HepG2 (cell line): Measurements from ENCODE around the gene S100A5. TPM values are rescaled to one million over a fixed set of nuclear protein-coding genes. Genes with fewer than 3 reads are reported as not detected.

ENCODE experiments used
- ATF7-NPFF ChIP-seq: sonication (generic); formaldehyde crosslinking; IDR thresholded peaks from 2 replicates; pipeline ENCODE4 v1.8.1; 2023; ENCODE audit warnings: mild to moderate bottlenecking, low read depth, missing genetic modification reagents, moderate library complexity
- ATM ChIP-seq: fragments of 450-650 bp; IDR thresholded peaks from 2 replicates; pipeline ENCODE4 v1.7.1; 2017; ENCODE audit warnings: mild to moderate bottlenecking, borderline replicate concordance
- FOXO1 ChIP-seq: sonication (generic); formaldehyde crosslinking; IDR thresholded peaks from 2 replicates; pipeline ENCODE4 v1.4.0; 2020; ENCODE audit warnings: missing genetic modification reagents
- HNRNPK ChIP-seq: fragments of 200-400 bp; formaldehyde crosslinking; IDR thresholded peaks from 2 replicates; pipeline ENCODE4 v1.6.1; 2018; ENCODE audit warnings: low read length, low read depth, moderate library complexity, mild to moderate bottlenecking; ENCODE audit not compliant: poor library complexity, severe bottlenecking
- IKZF1 ChIP-seq: fragments of 450-650 bp; IDR thresholded peaks from 2 replicates; pipeline ENCODE4 v1.7.1; 2016
- LCORL ChIP-seq, 2 experiments: fragments of 450-650 bp in 1 of 2; sonication (generic) in 1 of 2; formaldehyde crosslinking in 1 of 2; IDR thresholded peaks; 2 replicates each; pipeline versions ENCODE4 v1.5.0 to v1.6.1; 2017 to 2020; ENCODE audit warnings: antibody characterized with exemption in 1 of 2, missing genetic modification reagents in 1 of 2
- MXI1 ChIP-seq: IDR thresholded peaks from 3 replicates; pipeline ENCODE4 v1.6.1; 2012; ENCODE audit warnings: low read depth, low read length, inconsistent platforms, borderline replicate concordance
- NCOR1 ChIP-seq: fragments of 200-600 bp; sonication (generic); IDR thresholded peaks from 2 replicates; pipeline ENCODE4 v1.7.0; 2017; ENCODE audit warnings: antibody characterized with exemption, low read length, borderline replicate concordance
- NR3C1 ChIP-seq: sonication (generic); formaldehyde crosslinking; IDR thresholded peaks from 2 replicates; pipeline ENCODE4 v1.4.0; 2020; ENCODE audit warnings: missing genetic modification reagents
- POGZ ChIP-seq: sonication (generic); formaldehyde crosslinking; IDR thresholded peaks from 2 replicates; pipeline ENCODE4 v1.4.0; 2020; ENCODE audit warnings: mild to moderate bottlenecking, missing genetic modification reagents
- PRMT3 ChIP-seq: sonication (generic); formaldehyde crosslinking; IDR thresholded peaks from 2 replicates; pipeline ENCODE4 v1.8.1; 2022; ENCODE audit warnings: low read depth, mild to moderate bottlenecking, moderate library complexity, missing genetic modification reagents, borderline replicate concordance
- SOX5 ChIP-seq: IDR thresholded peaks from 2 replicates; pipeline ENCODE4 v1.6.1; 2016; ENCODE audit warnings: borderline replicate concordance
- ZFP41 ChIP-seq: sonication (generic); formaldehyde crosslinking; IDR thresholded peaks from 2 replicates; pipeline ENCODE4 v1.4.0; 2020; ENCODE audit warnings: mild to moderate bottlenecking, missing genetic modification reagents, borderline replicate concordance
- ZFX ChIP-seq: sonication (generic); formaldehyde crosslinking; IDR thresholded peaks from 2 replicates; pipeline ENCODE4 v1.4.0; 2020; ENCODE audit warnings: mild to moderate bottlenecking, low read depth, missing genetic modification reagents, moderate library complexity
- ZMYM4 ChIP-seq: sonication (generic); formaldehyde crosslinking; IDR thresholded peaks from 2 replicates; pipeline ENCODE4 v1.8.1; 2023; ENCODE audit warnings: mild to moderate bottlenecking, missing genetic modification reagents
- ZNF224 ChIP-seq: sonication (generic); formaldehyde crosslinking; IDR thresholded peaks from 2 replicates; pipeline ENCODE4 v1.5.0; 2020; ENCODE audit warnings: mild to moderate bottlenecking, missing genetic modification reagents
- ZNF331 ChIP-seq: sonication (generic); formaldehyde crosslinking; IDR thresholded peaks from 2 replicates; pipeline ENCODE4 v1.4.0; 2020; ENCODE audit warnings: missing genetic modification reagents
- ZNF431 ChIP-seq: sonication (generic); formaldehyde crosslinking; IDR thresholded peaks from 2 replicates; pipeline ENCODE4 v1.9.0; 2022; ENCODE audit warnings: missing genetic modification reagents, low read depth, mild to moderate bottlenecking, borderline replicate concordance
- ZNF605 ChIP-seq: sonication (generic); formaldehyde crosslinking; IDR thresholded peaks from 2 replicates; pipeline ENCODE4 v1.8.0; 2022; ENCODE audit warnings: mild to moderate bottlenecking, missing genetic modification reagents
- ZNF616 ChIP-seq: sonication (generic); formaldehyde crosslinking; IDR thresholded peaks from 2 replicates; pipeline ENCODE4 v1.5.0; 2020; ENCODE audit warnings: low read depth, mild to moderate bottlenecking, missing genetic modification reagents
- ZNF670 ChIP-seq: sonication (generic); formaldehyde crosslinking; IDR thresholded peaks from 2 replicates; pipeline ENCODE4 v1.8.0; 2022; ENCODE audit warnings: mild to moderate bottlenecking, missing genetic modification reagents, borderline replicate concordance
- ZNF816 ChIP-seq: sonication (generic); formaldehyde crosslinking; IDR thresholded peaks from 2 replicates; pipeline ENCODE4 v1.8.0; 2022; ENCODE audit warnings: missing genetic modification reagents, mild to moderate bottlenecking, borderline replicate concordance
- polyA plus RNA-seq, 8 experiments: library from polyadenylated mRNA; depleted of rRNA in 3 of 8; stranded (reverse) in 7 of 8; unstranded in 1 of 8; fragments of >200 nt; fragmentation: Illumina TruSeq in 4 of 8; extraction: Trizol in 4 of 8; gene quantifications; 2 replicates each; pipeline versions ENCODE4 v1.2.1 to v1.2.3, GENCODE V29; 2011 to 2016; ENCODE audit warnings: low read depth in 4 of 8, missing spikeins in 1 of 8, mixed read lengths in 1 of 8; ENCODE audit not compliant: insufficient read depth in 1 of 8
- total RNA-seq, 5 experiments: library from RNA; depleted of rRNA; stranded (reverse); fragments of >200 nt; fragmentation: Illumina TruSeq; extraction: Trizol; gene quantifications; 2 replicates each; pipeline ENCODE4 v1.2.3, GENCODE V29; 2016; ENCODE audit warnings: low read depth in 1 of 5
- TF ChIP-seq, protein P1 (sequence below): sonication (generic); formaldehyde crosslinking; IDR thresholded peaks from 2 replicates; pipeline ENCODE4 v1.8.0; 2022; ENCODE audit warnings: mild to moderate bottlenecking, missing genetic modification reagents, moderate library complexity
- TF ChIP-seq, protein P2 (sequence below): sonication (generic); formaldehyde crosslinking; IDR thresholded peaks from 2 replicates; pipeline ENCODE4 v1.4.0; 2020; ENCODE audit warnings: missing genetic modification reagents
- TF ChIP-seq, protein P3 (sequence below): sonication (generic); formaldehyde crosslinking; IDR thresholded peaks from 2 replicates; pipeline ENCODE4 v1.4.0; 2020; ENCODE audit warnings: missing genetic modification reagents
- TF ChIP-seq, protein P4 (sequence below): IDR thresholded peaks from 2 replicates; pipeline ENCODE4 v1.6.1; 2016; ENCODE audit warnings: low read depth, control low read depth
- TF ChIP-seq, protein P5 (sequence below): IDR thresholded peaks from 2 replicates; pipeline ENCODE4 v1.6.1; 2016; ENCODE audit warnings: missing genetic modification reagents, missing compliant biosample characterization

Gene S100A5
- total and polyA plus RNA-seq, 2 of the 13 experiments (the other 11 are each of a cell fraction or from before 2014, with no cell fraction given): not detected

DNA sequence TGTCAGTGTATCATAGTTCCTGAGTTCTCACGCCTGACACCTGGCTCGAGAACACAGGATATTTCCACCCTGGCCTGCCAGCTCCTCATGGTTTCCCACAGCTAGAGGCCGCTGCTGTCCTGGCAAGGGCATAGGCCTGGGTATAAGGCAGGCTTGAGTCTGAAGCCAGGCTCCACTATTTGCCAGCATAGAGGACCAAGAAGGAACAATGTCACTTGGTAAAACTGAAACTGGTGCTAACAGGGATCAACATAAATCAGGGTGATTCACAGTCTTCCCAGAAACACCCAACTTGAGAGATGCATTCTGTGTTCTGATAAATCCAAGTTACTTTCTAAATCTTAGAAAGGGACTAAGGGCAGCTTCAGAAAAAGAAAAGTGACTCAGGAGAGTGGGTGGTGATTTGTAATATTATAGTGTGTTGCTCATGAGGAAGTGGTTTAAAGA lies 31.9 kb upstream of the S100A5 start (continued):
- no peak for TF ChIP-seq FOXO1 (CRISPR knock-in tag)
- no peak for TF ChIP-seq LCORL (IDR thresholded peaks at IDR 0.05)
- TF ChIP-seq LCORL (CRISPR knock-in tag; IDR thresholded peaks at IDR 0.05): no peak
- TF ChIP-seq MXI1: 0 out of 3 replicates have a peak, but pooled peaks have one; percentile 29
- TF ChIP-seq ZNF616: no peak
- TF ChIP-seq ZNF431: no peak
- TF ChIP-seq ZNF224 (CRISPR knock-in tag): no peak
- no peak for TF ChIP-seq HNRNPK
- no peak for TF ChIP-seq SOX5 (CRISPR knock-in tag)
- no peak for TF ChIP-seq PRMT3 (CRISPR knock-in tag)
- no peak for TF ChIP-seq NCOR1
- TF ChIP-seq ZFX (CRISPR knock-in tag): peak; percentile 43; the same call in 1 of the 2 replicates
- no peak for TF ChIP-seq IKZF1
- TF ChIP-seq, protein P1, sequence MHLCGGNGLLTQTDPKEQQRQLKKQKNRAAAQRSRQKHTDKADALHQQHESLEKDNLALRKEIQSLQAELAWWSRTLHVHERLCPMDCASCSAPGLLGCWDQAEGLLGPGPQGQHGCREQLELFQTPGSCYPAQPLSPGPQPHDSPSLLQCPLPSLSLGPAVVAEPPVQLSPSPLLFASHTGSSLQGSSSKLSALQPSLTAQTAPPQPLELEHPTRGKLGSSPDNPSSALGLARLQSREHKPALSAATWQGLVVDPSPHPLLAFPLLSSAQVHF (CRISPR knock-in tag): no peak
- TF ChIP-seq ZNF331 (CRISPR knock-in tag): no peak
- no peak for TF ChIP-seq ZFP41 (CRISPR knock-in tag)
- TF ChIP-seq, protein P2, sequence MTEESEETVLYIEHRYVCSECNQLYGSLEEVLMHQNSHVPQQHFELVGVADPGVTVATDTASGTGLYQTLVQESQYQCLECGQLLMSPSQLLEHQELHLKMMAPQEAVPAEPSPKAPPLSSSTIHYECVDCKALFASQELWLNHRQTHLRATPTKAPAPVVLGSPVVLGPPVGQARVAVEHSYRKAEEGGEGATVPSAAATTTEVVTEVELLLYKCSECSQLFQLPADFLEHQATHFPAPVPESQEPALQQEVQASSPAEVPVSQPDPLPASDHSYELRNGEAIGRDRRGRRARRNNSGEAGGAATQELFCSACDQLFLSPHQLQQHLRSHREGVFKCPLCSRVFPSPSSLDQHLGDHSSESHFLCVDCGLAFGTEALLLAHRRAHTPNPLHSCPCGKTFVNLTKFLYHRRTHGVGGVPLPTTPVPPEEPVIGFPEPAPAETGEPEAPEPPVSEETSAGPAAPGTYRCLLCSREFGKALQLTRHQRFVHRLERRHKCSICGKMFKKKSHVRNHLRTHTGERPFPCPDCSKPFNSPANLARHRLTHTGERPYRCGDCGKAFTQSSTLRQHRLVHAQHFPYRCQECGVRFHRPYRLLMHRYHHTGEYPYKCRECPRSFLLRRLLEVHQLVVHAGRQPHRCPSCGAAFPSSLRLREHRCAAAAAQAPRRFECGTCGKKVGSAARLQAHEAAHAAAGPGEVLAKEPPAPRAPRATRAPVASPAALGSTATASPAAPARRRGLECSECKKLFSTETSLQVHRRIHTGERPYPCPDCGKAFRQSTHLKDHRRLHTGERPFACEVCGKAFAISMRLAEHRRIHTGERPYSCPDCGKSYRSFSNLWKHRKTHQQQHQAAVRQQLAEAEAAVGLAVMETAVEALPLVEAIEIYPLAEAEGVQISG (CRISPR knock-in tag): no peak
- TF ChIP-seq, protein P3, sequence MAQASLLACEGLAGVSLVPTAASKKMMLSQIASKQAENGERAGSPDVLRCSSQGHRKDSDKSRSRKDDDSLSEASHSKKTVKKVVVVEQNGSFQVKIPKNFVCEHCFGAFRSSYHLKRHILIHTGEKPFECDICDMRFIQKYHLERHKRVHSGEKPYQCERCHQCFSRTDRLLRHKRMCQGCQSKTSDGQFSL (CRISPR knock-in tag): no peak
- TF ChIP-seq ZNF605: no peak
- 0 out of 2 replicates have a peak, but pooled peaks have one; percentile 16 for TF ChIP-seq ZNF670 (CRISPR knock-in tag)
- no peak for TF ChIP-seq ATF7-NPFF (CRISPR knock-in tag)
- no peak for TF ChIP-seq ATM
- TF ChIP-seq ZMYM4 (CRISPR knock-in tag): no peak
- TF ChIP-seq ZNF816 (CRISPR knock-in tag): no peak
- TF ChIP-seq, protein P4, sequence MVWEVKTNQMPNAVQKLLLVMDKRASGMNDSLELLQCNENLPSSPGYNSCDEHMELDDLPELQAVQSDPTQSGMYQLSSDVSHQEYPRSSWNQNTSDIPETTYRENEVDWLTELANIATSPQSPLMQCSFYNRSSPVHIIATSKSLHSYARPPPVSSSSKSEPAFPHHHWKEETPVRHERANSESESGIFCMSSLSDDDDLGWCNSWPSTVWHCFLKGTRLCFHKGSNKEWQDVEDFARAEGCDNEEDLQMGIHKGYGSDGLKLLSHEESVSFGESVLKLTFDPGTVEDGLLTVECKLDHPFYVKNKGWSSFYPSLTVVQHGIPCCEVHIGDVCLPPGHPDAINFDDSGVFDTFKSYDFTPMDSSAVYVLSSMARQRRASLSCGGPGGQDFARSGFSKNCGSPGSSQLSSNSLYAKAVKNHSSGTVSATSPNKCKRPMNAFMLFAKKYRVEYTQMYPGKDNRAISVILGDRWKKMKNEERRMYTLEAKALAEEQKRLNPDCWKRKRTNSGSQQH: no peak
- TF ChIP-seq POGZ (CRISPR knock-in tag): no peak
- no peak for TF ChIP-seq NR3C1
- TF ChIP-seq, protein P5, sequence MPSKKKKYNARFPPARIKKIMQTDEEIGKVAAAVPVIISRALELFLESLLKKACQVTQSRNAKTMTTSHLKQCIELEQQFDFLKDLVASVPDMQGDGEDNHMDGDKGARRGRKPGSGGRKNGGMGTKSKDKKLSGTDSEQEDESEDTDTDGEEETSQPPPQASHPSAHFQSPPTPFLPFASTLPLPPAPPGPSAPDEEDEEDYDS (CRISPR knock-in tag): no peak
